Calu3 (cell line): ENCODE results near the gene NOP16. TPM values are rescaled to one million over a fixed set of nuclear protein-coding genes. Genes with fewer than 3 reads are reported as not detected.

Source experiments
- BruUV-seq: library from RNA; stranded (reverse); fragments of 400-500 nt; replicated peaks from 2 replicates; lab custom pipeline; 2021; lab: Mats Ljungman, UMichigan
- CTCF ChIA-PET: fragments of 300-600 bp; sonication (Branson Sonifier 250); formaldehyde crosslinking; loops from one replicate; lab custom pipeline; 2022; ENCODE audit warnings: antibody characterized with exemption; lab: Charles Lee
- DNase-seq: peaks from one replicate; pipeline ENCODE4 v3.0.0; 2022
- H3K27ac Mint-ChIP-seq: one replicate; pipeline ENCODE4 v1.8.0; 2022; ENCODE audit warnings: mixed read lengths; ENCODE audit not compliant: unreplicated experiment
- H3K27me3 Mint-ChIP-seq: one replicate; pipeline ENCODE4 v1.8.0; 2022; ENCODE audit warnings: mixed read lengths; ENCODE audit not compliant: unreplicated experiment
- H3K36me3 Mint-ChIP-seq: one replicate; pipeline ENCODE4 v1.8.0; 2022; ENCODE audit warnings: mild to moderate bottlenecking, moderate library complexity, mixed read lengths; ENCODE audit not compliant: insufficient read depth, unreplicated experiment
- H3K4me1 Mint-ChIP-seq: one replicate; pipeline ENCODE4 v1.8.0; 2022; ENCODE audit warnings: mild to moderate bottlenecking, low read depth, mixed read lengths; ENCODE audit not compliant: unreplicated experiment
- H3K4me3 Mint-ChIP-seq: one replicate; pipeline ENCODE4 v1.8.0; 2022; ENCODE audit warnings: mild to moderate bottlenecking, low read depth, moderate library complexity, mixed read lengths; ENCODE audit not compliant: unreplicated experiment
- H3K9me3 Mint-ChIP-seq: one replicate; pipeline ENCODE4 v1.8.0; 2022; ENCODE audit warnings: low read depth, mixed read lengths; ENCODE audit not compliant: unreplicated experiment
- intact Hi-C: fragments of 100-400 bp; cut with micrococcal nuclease; formaldehyde crosslinking; loops from one replicate; pipeline ENCODE4 v1.10.0; 2022; ENCODE audit not compliant: unreplicated experiment
- total RNA-seq: library from RNA; stranded (reverse); gene quantifications from 2 replicates; pipeline ENCODE4 v1.2.3, GENCODE V29; 2022
- TF ChIP-seq, protein P1 (sequence below): fragments of 200-600 bp; IDR thresholded peaks from one replicate; pipeline ENCODE4 v1.8.0; 2022; ENCODE audit warnings: antibody characterized with exemption; ENCODE audit not compliant: unreplicated experiment

NOP16 gene
- total RNA-seq, 1 experiment from 2014 or later, result 84.5 TPM

DNA sequence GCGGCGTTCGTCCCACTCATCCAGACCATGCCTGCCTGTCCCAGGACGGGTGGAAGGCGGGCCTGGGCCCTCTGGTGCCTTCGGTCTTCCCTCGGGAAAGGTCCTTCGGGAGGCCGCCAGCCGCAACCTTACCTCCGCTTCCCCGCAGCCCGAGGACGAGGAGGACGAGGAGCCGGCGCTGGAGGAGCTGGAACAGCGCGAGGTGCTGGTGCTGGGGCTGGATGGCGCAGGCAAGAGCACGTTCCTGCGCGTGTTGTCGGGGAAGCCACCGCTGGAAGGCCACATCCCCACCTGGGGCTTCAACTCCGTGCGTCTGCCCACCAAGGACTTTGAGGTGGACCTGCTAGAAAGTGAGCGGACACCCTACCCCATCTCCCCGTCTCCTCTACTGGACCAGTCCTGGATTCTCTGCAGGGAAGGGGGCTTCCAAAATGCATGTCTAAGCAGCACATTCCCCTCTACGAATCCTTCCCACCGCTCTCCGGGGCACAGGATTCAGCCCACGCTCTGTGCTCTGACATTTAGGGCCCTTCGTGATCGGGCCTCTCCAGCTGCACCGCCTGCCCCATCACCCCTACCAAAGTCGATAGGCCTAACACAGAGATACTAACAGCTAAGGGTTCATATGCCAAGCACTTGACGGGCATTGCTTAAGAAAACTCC is 22.0 kb downstream of the NOP16 start:
- intact Hi-C loops, result no loop called here
- H3K27me3 Mint-ChIP-seq, result peaks cover 15% of the 10 kb centered on the region
- H3K27ac Mint-ChIP-seq, result no peak overlapping the region
- DNase-seq, result no peak
- BruUV-seq, result no TSS peak
- TF ChIP-seq, protein P1, sequence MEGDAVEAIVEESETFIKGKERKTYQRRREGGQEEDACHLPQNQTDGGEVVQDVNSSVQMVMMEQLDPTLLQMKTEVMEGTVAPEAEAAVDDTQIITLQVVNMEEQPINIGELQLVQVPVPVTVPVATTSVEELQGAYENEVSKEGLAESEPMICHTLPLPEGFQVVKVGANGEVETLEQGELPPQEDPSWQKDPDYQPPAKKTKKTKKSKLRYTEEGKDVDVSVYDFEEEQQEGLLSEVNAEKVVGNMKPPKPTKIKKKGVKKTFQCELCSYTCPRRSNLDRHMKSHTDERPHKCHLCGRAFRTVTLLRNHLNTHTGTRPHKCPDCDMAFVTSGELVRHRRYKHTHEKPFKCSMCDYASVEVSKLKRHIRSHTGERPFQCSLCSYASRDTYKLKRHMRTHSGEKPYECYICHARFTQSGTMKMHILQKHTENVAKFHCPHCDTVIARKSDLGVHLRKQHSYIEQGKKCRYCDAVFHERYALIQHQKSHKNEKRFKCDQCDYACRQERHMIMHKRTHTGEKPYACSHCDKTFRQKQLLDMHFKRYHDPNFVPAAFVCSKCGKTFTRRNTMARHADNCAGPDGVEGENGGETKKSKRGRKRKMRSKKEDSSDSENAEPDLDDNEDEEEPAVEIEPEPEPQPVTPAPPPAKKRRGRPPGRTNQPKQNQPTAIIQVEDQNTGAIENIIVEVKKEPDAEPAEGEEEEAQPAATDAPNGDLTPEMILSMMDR, result no peak
- peaks cover 20% of the 10 kb centered on the region for H3K36me3 Mint-ChIP-seq
- H3K4me1 Mint-ChIP-seq, result peaks cover 6% of the 10 kb centered on the region
- peak overlapping the region; percentile 8 for H3K4me3 Mint-ChIP-seq
- no peaks in the 10 kb centered on the region for H3K9me3 Mint-ChIP-seq
- CTCF ChIA-PET, result no interaction called here

DNA sequence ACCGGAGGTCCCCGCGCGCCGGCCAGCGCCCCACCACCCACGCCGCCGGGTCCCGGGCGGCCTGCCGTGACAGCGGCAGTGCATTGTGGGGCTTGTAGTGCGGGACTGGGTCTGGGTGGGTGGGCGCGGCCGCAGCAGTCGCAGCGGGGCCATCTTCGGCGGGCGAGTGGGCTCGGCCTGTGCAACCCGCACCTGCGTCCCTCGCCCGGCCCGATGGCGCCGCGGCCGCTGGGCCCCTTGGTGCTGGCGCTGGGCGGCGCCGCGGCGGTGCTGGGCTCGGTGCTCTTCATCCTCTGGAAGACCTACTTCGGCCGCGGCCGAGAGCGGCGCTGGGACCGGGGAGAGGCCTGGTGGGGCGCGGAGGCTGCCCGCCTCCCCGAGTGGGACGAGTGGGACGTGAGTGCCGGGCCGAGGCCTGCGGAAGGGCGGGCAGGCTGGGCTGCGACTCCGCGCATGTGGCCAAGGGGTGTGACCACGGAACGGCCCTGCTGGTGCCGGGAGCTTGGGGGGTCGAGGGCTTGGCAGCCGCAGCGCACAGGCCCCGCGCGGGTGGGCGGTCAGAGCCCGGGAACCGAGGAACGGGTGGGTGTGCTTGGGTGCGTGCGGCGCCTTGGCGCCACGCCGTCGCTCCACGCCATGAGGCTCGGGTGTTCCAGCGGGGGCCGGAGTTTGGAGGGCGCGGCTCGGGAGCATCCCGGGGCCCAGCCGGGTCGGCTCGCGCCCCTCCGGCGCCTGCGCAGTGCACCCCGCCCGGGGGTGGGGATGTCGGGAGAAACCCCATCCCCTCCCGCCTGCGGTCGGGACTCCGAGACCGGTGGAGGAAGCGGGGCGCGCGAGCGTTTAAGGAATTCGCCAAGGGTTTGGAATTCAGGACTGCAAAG is 22.8 kb downstream of the NOP16 start, which contains the start of gene ARL10:
Gene ARL10 (plus strand): TSS at position 137 of the 881 bp plus-strand sequence. CDS start 77 bp downstream, at position 214.
- Mint-ChIP-seq H3K4me3 (peak within 1 kb of the TSS; percentile 70), H3K27ac (no peak within 1 kb of the TSS), H3K9me3 (no peaks in the 10 kb centered on the region), H3K4me1 (peaks cover 6% of the 10 kb centered on the region), H3K27me3 (peaks cover 15% of the 10 kb centered on the region), H3K36me3 (peaks cover 27% of the 10 kb centered on the region)
- BruUV-seq, result no TSS peak
- TF ChIP-seq, protein P1, result no peak
- CTCF ChIA-PET, result no interaction called here
- intact Hi-C loops, result no loop called here
- peak; percentile 30 for DNase-seq

DNA sequence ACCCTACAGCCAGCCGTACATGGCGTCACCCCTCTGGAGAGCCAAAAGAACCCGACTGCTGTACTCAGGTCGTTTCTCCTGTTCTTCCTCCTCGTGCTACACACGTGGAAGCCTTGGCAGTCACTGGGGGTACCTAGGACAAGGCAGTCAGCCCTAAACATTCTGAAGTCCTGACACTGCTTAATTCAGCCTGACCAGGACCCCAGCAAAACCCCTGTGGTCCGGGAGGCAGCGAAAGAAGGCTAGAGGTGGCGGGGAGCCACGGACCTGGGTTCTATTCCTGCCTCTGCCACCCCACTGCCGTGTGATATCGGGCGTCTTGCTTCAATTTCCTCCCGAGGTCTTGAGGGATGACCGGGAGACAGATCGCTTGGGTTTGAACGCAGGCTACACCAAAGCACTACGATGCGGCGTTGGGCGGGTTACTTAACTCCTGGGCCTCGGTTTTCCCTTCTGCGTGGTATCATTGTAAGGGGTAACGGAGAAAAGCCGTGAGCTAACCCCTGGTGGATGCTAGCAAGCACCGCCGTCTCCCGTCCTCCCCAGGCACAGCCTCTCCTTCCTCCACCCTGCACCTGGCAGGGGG is 23.5 kb downstream of the NOP16 start:
- no peak for DNase-seq
- Mint-ChIP-seq H3K4me3 (peak overlapping the region; percentile 70), H3K36me3 (peaks cover 29% of the 10 kb centered on the region), H3K27me3 (peaks cover 15% of the 10 kb centered on the region), H3K9me3 (no peaks in the 10 kb centered on the region), H3K4me1 (peaks cover 6% of the 10 kb centered on the region), H3K27ac (no peak overlapping the region)
- intact Hi-C loops, result no loop called here
- CTCF ChIA-PET, result no interaction called here
- BruUV-seq, result no TSS peak
- TF ChIP-seq, protein P1, result no peak

- H3K27ac Mint-ChIP-seq, result peak overlapping the region; percentile 80
- no peaks in the 10 kb centered on the region for H3K4me1 Mint-ChIP-seq
- H3K9me3 Mint-ChIP-seq, result no peaks in the 10 kb centered on the region
- TF ChIP-seq, protein P1, result no peak
- intact Hi-C loops, result no loop called here
- BruUV-seq, result no TSS peak
- no peak for DNase-seq
- peaks cover 3% of the 10 kb centered on the region for H3K27me3 Mint-ChIP-seq
- peaks cover 29% of the 10 kb centered on the region for H3K36me3 Mint-ChIP-seq
- CTCF ChIA-PET, result interaction anchor here (0.9 kb wide), 1 partner anchor 10 kb away, joined by 3 read pairs; no protein-coding TSS in a partner anchor
- peak overlapping the region; percentile 99 for H3K4me3 Mint-ChIP-seq
Observed at GRCh38 chr5:176362233-176362490, 26.2 kb downstream of the NOP16 start.
